Endothelial cell of umbilical vein (primary cell): ENCODE results near the gene NCOA3. TPM values are rescaled to one million over a fixed set of nuclear protein-coding genes. Genes with fewer than 3 reads are reported as not detected.
A peak's percentile ranks its signal among the peaks of the same experiment; 100 is the strongest.

ENCODE experiments used
- BruUV-seq: library from RNA; stranded (reverse); fragments of 400-500 nt; replicated peaks from 2 replicates; lab custom pipeline; 2021; lab: Mats Ljungman, UMichigan
- CTCF ChIA-PET: fragments of 300-600, 350-600 bp; sonication (Branson Sonifier 250); formaldehyde crosslinking; loops from one replicate; lab custom pipeline; 2021; ENCODE audit warnings: antibody characterized with exemption, inconsistent platforms; lab: Charles Lee
- POLR2A ChIA-PET: fragments of 300-600, 350-600 bp; sonication (Branson Sonifier 250); formaldehyde crosslinking; loops from one replicate; lab custom pipeline; 2021; ENCODE audit warnings: antibody characterized with exemption, inconsistent platforms; lab: Charles Lee
- DNase-seq: peaks from one replicate; pipeline ENCODE4 v3.0.0-alpha.2; 2011; ENCODE audit warnings: low read depth, low spot score
- FAIRE-seq: peaks from 2 replicates; lab custom pipeline; 2011; peaks lifted over from hg19 to GRCh38; lab: Jason Lieb, UNC
- H2AFZ ChIP-seq: 2 replicates; pipeline ENCODE4 v1.6.0; 2012; ENCODE audit warnings: low read depth, low read length, control low read depth, inconsistent platforms
- H3K27ac ChIP-seq: 2 replicates; pipeline ENCODE4 v1.5.1; 2011; ENCODE audit warnings: low read depth, mild to moderate bottlenecking, control low read depth, low read length, moderate library complexity; ENCODE audit not compliant: insufficient read depth
- H3K27me3 ChIP-seq, 2 experiments: 2 replicates each; pipeline versions ENCODE4 v1.6.0 to v1.6.1; 2011; ENCODE audit warnings: low read length in 2 of 2, mixed read lengths in 1 of 2; ENCODE audit not compliant: control insufficient read depth in 2 of 2, insufficient read depth in 2 of 2
- H3K36me3 ChIP-seq, 2 experiments: 2 replicates in 1 of 2; 3 replicates in 1 of 2; pipeline ENCODE4 v1.5.1; 2011; ENCODE audit warnings: low read length in 2 of 2, mild to moderate bottlenecking in 1 of 2, moderate library complexity in 1 of 2; ENCODE audit not compliant: control insufficient read depth in 2 of 2, insufficient read depth in 2 of 2; ENCODE audit errors: extremely low read depth in 1 of 2
- H3K4me1 ChIP-seq: 3 replicates; pipeline ENCODE4 v1.5.1; 2011; ENCODE audit warnings: mild to moderate bottlenecking, low read length; ENCODE audit not compliant: control insufficient read depth, insufficient read depth; ENCODE audit errors: extremely low read depth
- H3K4me2 ChIP-seq: 2 replicates; pipeline ENCODE4 v1.6.1; 2011; ENCODE audit warnings: low read length, control low read depth, mixed read lengths; ENCODE audit not compliant: insufficient read depth
- H3K4me3 ChIP-seq, 3 experiments: fragments of 200-600 bp in 1 of 3; sonication (generic), shearing (Covaris generic) in 1 of 3; replicated peaks in 1 of 3; 2 replicates each; pipeline ENCODE4 v1.5.1; 2011 to 2016; ENCODE audit warnings: control low read depth in 3 of 3, low read length in 3 of 3, mild to moderate bottlenecking in 2 of 3, inconsistent platforms in 1 of 3, low read depth in 1 of 3, moderate library complexity in 1 of 3; ENCODE audit not compliant: insufficient read depth in 1 of 3
- H3K79me2 ChIP-seq: 2 replicates; pipeline ENCODE4 v1.6.0; 2012; ENCODE audit warnings: low read length, inconsistent platforms; ENCODE audit not compliant: control insufficient read depth, insufficient read depth
- H3K9ac ChIP-seq: replicated peaks from 2 replicates; pipeline ENCODE3; 2011; ENCODE audit warnings: low read length, control low read depth; ENCODE audit not compliant: insufficient read depth; ENCODE audit errors: extremely low read depth
- H3K9me1 ChIP-seq: replicated peaks from 3 replicates; pipeline ENCODE4 v1.6.0; 2011; ENCODE audit warnings: mild to moderate bottlenecking, low read length; ENCODE audit not compliant: control insufficient read depth, insufficient read depth; ENCODE audit errors: extremely low read depth
- H3K9me3 ChIP-seq: replicated peaks from 2 replicates; pipeline ENCODE4 v1.5.1; 2012; ENCODE audit warnings: low read length, inconsistent platforms; ENCODE audit not compliant: control insufficient read depth, insufficient read depth
- H4K20me1 ChIP-seq: replicated peaks from 2 replicates; pipeline ENCODE3; 2011; ENCODE audit warnings: mild to moderate bottlenecking, low read length; ENCODE audit not compliant: control insufficient read depth, insufficient read depth; ENCODE audit errors: extremely low read depth
- FOS ChIP-seq: IDR thresholded peaks from 2 replicates; pipeline ENCODE4 v1.6.1; 2011; ENCODE audit warnings: mild to moderate bottlenecking, low read length, moderate library complexity, borderline replicate concordance; ENCODE audit not compliant: insufficient read depth
- GATA2 ChIP-seq: IDR thresholded peaks from 2 replicates; pipeline ENCODE4 v1.7.0; 2011; ENCODE audit warnings: low read depth, mild to moderate bottlenecking, moderate library complexity, mixed read lengths, low read length; ENCODE audit not compliant: insufficient read length, insufficient read depth
- JUN ChIP-seq: IDR thresholded peaks from 2 replicates; pipeline ENCODE4 v1.6.1; 2011; ENCODE audit warnings: borderline replicate concordance, low read depth; ENCODE audit not compliant: insufficient read length, insufficient read depth
- MYC ChIP-seq: IDR thresholded peaks from one replicate; pipeline ENCODE4 v1.6.1; 2011; ENCODE audit warnings: mild to moderate bottlenecking, low read depth, low read length
- POLR2A ChIP-seq: IDR thresholded peaks from 2 replicates; pipeline ENCODE4 v1.6.1; 2012; ENCODE audit warnings: low read depth, mild to moderate bottlenecking, control low read depth, low read length
- POLR2AphosphoS5 ChIP-seq: IDR thresholded peaks from 2 replicates; pipeline ENCODE4 v1.6.1; 2012; ENCODE audit warnings: low read depth, mild to moderate bottlenecking, control low read depth, low read length, moderate library complexity; ENCODE audit not compliant: insufficient read depth
- dilution Hi-C: fragments of 300-500 bp; cut with MboI; formaldehyde crosslinking; loops from one replicate; pipeline ENCODE4 v1.15.0; 2019; ENCODE audit warnings: low sequenced_read_pairs; ENCODE audit not compliant: extremely low pct_ligation_motif_present
- intact Hi-C: fragments of 100-400 bp; cut with micrococcal nuclease; formaldehyde crosslinking; loops from one replicate; pipeline ENCODE4 v1.10.0; 2022
- polyA plus RNA-seq, 4 experiments: library from polyadenylated mRNA; depleted of rRNA in 3 of 4; stranded (reverse) in 3 of 4; unstranded in 1 of 4; fragments of >200 nt; gene quantifications; 2 replicates each; pipeline versions ENCODE4 v1.2.1 to v1.2.3, GENCODE V29; 2011 to 2012; ENCODE audit warnings: missing spikeins in 1 of 4
- total RNA-seq: library from RNA; stranded (reverse); gene quantifications from 2 replicates; pipeline ENCODE4 v1.2.3, GENCODE V29; 2021
- TF ChIP-seq, protein P1 (sequence below), 2 donors: IDR thresholded peaks; 1 replicate in 1 of 2; 2 replicates in 1 of 2; pipeline ENCODE4 v1.5.1; 2011; ENCODE audit warnings: low read length in 2 of 2, mild to moderate bottlenecking in 2 of 2, moderate library complexity in 2 of 2, control low read depth in 1 of 2, inconsistent platforms in 1 of 2, low read depth in 1 of 2; ENCODE audit not compliant: insufficient read depth in 1 of 2; ENCODE audit errors: extremely low read depth in 1 of 2

Gene NCOA3
- total and polyA plus RNA-seq, 2 donors (not counting 3 experiments of a cell fraction or from before 2014, with no cell fraction given), result 12.0 to 35.6 TPM

DNA sequence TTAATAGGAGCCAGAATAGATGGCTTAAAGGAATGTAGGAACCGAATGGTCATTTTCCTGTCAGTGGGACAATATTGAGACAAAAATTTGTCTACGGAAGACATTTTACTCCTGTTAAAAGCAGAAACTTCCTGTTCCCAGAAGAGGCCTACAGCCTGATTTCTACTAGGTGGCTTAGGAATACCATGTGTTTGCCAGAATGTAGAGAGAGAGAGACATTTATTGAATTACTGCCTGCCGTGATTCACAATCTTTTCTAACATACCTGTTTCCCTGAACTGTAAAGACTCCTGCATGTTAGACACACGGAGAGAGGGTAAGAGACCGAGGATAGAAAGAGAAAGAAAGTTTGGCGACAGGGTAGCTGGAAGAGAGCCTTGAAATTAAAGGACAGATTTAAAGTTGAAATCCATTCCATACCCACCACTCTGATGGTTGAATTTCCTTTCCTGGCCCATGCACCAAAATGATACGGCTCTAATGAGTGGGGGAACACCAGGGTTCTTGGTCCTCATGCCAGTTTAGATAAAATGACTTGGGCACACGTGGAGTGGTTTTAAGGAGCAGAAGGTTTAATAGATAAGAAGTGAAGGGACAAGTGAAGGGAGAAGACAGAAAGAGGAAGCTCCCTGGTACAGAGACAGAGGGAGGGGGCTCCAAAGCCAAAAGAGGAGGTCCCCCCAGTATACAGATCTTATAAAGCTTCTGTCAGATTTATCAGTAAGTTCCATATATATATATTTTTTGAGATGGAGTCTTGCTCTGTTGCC, 22.5 kb downstream of the NCOA3 start:
- Histone ChIP-seq H3K27ac (peak overlapping the region; percentile 8), H3K9me1 (no peaks in the 10 kb centered on the region), H3K4me3 (peak overlapping the region in 1 of 3 experiments; percentile 1), H4K20me1 (no peaks in the 10 kb centered on the region), H3K9me3 (peaks cover 3% of the 10 kb centered on the region), H3K4me1 (peaks cover 7% of the 10 kb centered on the region), H3K79me2 (peaks cover 65% of the 10 kb centered on the region), H3K36me3 (no peaks in the 10 kb centered on the region), H3K9ac (no peak overlapping the region), H2AFZ (no peak overlapping the region), H3K27me3 (no peaks in the 10 kb centered on the region), H3K4me2 (peak overlapping the region; percentile 45)
- peak; percentile 46 for DNase-seq
- TF ChIP-seq, protein P1, sequence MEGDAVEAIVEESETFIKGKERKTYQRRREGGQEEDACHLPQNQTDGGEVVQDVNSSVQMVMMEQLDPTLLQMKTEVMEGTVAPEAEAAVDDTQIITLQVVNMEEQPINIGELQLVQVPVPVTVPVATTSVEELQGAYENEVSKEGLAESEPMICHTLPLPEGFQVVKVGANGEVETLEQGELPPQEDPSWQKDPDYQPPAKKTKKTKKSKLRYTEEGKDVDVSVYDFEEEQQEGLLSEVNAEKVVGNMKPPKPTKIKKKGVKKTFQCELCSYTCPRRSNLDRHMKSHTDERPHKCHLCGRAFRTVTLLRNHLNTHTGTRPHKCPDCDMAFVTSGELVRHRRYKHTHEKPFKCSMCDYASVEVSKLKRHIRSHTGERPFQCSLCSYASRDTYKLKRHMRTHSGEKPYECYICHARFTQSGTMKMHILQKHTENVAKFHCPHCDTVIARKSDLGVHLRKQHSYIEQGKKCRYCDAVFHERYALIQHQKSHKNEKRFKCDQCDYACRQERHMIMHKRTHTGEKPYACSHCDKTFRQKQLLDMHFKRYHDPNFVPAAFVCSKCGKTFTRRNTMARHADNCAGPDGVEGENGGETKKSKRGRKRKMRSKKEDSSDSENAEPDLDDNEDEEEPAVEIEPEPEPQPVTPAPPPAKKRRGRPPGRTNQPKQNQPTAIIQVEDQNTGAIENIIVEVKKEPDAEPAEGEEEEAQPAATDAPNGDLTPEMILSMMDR (IDR thresholded peaks at IDR 0.05; ENCODE audit: extremely low read depth in 1 of 2, insufficient read depth in 1 of 2, low read depth in 1 of 2, low read length in 2 of 2), result no peak
- TF ChIP-seq GATA2 (no peak), MYC (no peak), POLR2A (no peak), POLR2AphosphoS5 (no peak), JUN (no peak), FOS (no peak)
- dilution Hi-C loops (no loop called here), intact Hi-C loops (no loop called here)
- peak; percentile 4 for FAIRE-seq
- POLR2A ChIA-PET, result interaction anchor here (0.6 kb wide), 1 partner anchor 11 kb away, joined by 6 read pairs; no protein-coding TSS in a partner anchor
- BruUV-seq, result no TSS peak
- CTCF ChIA-PET, result no interaction called here
